K562 (cell line): ENCODE results near the gene DAB1. TPM values are rescaled to one million over a fixed set of nuclear protein-coding genes. Genes with fewer than 3 reads are reported as not detected.

Source experiments
- ATAC-seq: fragments of 200-7000 bp; cut with Tn5 transposase; 3 replicates; pipeline ENCODE4 v1.9.1; 2020; ENCODE audit warnings: moderate library complexity
- BruUV-seq: library from RNA; stranded (reverse); fragments of 400-500 nt; replicated peaks from 2 replicates; lab custom pipeline; 2021; lab: Mats Ljungman, UMichigan
- CTCF ChIA-PET: fragments of 300-600 bp; formaldehyde crosslinking; extraction: SDS; loops from one replicate; lab custom pipeline; 2021; ENCODE audit warnings: low intra/inter-chr PET ratio; lab: Yijun Ruan, JAX
- POLR2A ChIA-PET: fragments of 300-600, 350-650 bp; sonication (Branson Sonifier 250); formaldehyde crosslinking; extraction: SDS; loops from one replicate; lab custom pipeline; 2021; ENCODE audit warnings: antibody characterized with exemption, inconsistent platforms; lab: Yijun Ruan, JAX
- DNase-seq, 4 experiments: peaks; one replicate each; pipeline versions ENCODE4 v3.0.0 to v3.0.0-alpha.2; 2011 to 2018; ENCODE audit warnings: low spot score in 3 of 4, mixed read lengths in 3 of 4; ENCODE audit errors: extremely low read depth in 1 of 4
- FAIRE-seq: peaks from 2 replicates; lab custom pipeline; 2011; peaks lifted over from hg19 to GRCh38; lab: Jason Lieb, UNC
- H2AFZ ChIP-seq: 2 replicates; pipeline ENCODE4 v1.6.0; 2011; ENCODE audit warnings: low read depth, low read length, control low read depth, inconsistent platforms
- H3K27ac ChIP-seq: fragments of 200-600 bp; 3 replicates; pipeline ENCODE4 v1.8.0; 2011; ENCODE audit warnings: low read depth, mild to moderate bottlenecking, control low read depth, inconsistent platforms, low read length, moderate library complexity, mixed read lengths; ENCODE audit errors: extremely low read depth
- H3K27me3 ChIP-seq, 2 experiments: fragments of 300-600 bp in 1 of 2; 2 replicates in 1 of 2; 3 replicates in 1 of 2; pipeline versions ENCODE4 v1.6.0 to v1.8.0; 2011; ENCODE audit warnings: inconsistent platforms in 2 of 2, low read length in 2 of 2, mild to moderate bottlenecking in 1 of 2, mixed read lengths in 1 of 2, moderate library complexity in 1 of 2; ENCODE audit not compliant: control insufficient read depth in 2 of 2, insufficient read depth in 2 of 2
- H3K36me3 ChIP-seq: fragments of 300-600 bp; 3 replicates; pipeline ENCODE4 v1.8.0; 2011; ENCODE audit warnings: mild to moderate bottlenecking, low read length, inconsistent platforms; ENCODE audit not compliant: control insufficient read depth, insufficient read depth
- H3K4me1 ChIP-seq, 2 experiments: fragments of 200-600 bp in 1 of 2; replicated peaks in 1 of 2; 2 replicates in 1 of 2; 3 replicates in 1 of 2; pipeline versions ENCODE4 v1.5.1 to v1.8.0; 2011; ENCODE audit warnings: inconsistent platforms in 2 of 2, low read length in 2 of 2, mild to moderate bottlenecking in 1 of 2, mixed read lengths in 1 of 2, moderate library complexity in 1 of 2; ENCODE audit not compliant: control insufficient read depth in 2 of 2, insufficient read depth in 2 of 2
- H3K4me2 ChIP-seq: 2 replicates; pipeline ENCODE4 v1.6.1; 2011; ENCODE audit warnings: low read length, control low read depth, inconsistent platforms, mixed read lengths; ENCODE audit not compliant: insufficient read depth
- H3K4me3 ChIP-seq: fragments of 200-600 bp; sonication (generic), shearing (Covaris generic); 2 replicates; pipeline ENCODE4 v1.5.1; 2016; ENCODE audit warnings: control low read depth, inconsistent platforms
- H3K79me2 ChIP-seq: fragments of 200-600 bp; 3 replicates; pipeline ENCODE4 v1.8.0; 2011; ENCODE audit warnings: low read length, inconsistent platforms; ENCODE audit not compliant: control insufficient read depth, insufficient read depth
- H3K9ac ChIP-seq, 2 experiments: 2 replicates each; pipeline versions ENCODE4 v1.6.0 to v1.6.1; 2011; ENCODE audit warnings: low read depth in 2 of 2, low read length in 2 of 2, control low read depth in 1 of 2, inconsistent platforms in 1 of 2, mild to moderate bottlenecking in 1 of 2, mixed read lengths in 1 of 2; ENCODE audit not compliant: insufficient read depth in 1 of 2
- H3K9me1 ChIP-seq: one replicate; pipeline ENCODE4 v1.6.0; 2011; ENCODE audit warnings: inconsistent platforms, mild to moderate bottlenecking, low read length, moderate library complexity; ENCODE audit not compliant: control insufficient read depth, insufficient read depth
- H3K9me3 ChIP-seq: replicated peaks from 2 replicates; pipeline ENCODE4 v1.5.1; 2011; ENCODE audit warnings: low read depth, low read length, inconsistent platforms; ENCODE audit not compliant: control insufficient read depth, insufficient read depth
- H4K20me1 ChIP-seq: replicated peaks from 2 replicates; pipeline ENCODE4 v1.6.1; 2011; ENCODE audit warnings: low read length, inconsistent platforms, mixed read lengths; ENCODE audit not compliant: control insufficient read depth, insufficient read depth
- CLOCK ChIP-seq: fragments of 250-450 bp; sonication (Bioruptor Pico); IDR thresholded peaks from 2 replicates; pipeline ENCODE4 v1.4.0; 2020; ENCODE audit warnings: mild to moderate bottlenecking, moderate library complexity, borderline replicate concordance
- CSDE1 ChIP-seq, 2 experiments: fragments of 450-650 bp; IDR thresholded peaks; 2 replicates each; pipeline ENCODE4 v1.6.1; 2016; ENCODE audit warnings: mild to moderate bottlenecking in 1 of 2
- FOXJ3 ChIP-seq: sonication (generic); formaldehyde crosslinking; IDR thresholded peaks from 2 replicates; pipeline ENCODE4 v1.4.0; 2020; ENCODE audit warnings: mild to moderate bottlenecking, missing genetic modification reagents
- HDAC3 ChIP-seq: fragments of 450-650 bp; IDR thresholded peaks from 2 replicates; pipeline ENCODE4 v1.6.1; 2018; ENCODE audit warnings: borderline replicate concordance, mild to moderate bottlenecking, moderate library complexity; ENCODE audit not compliant: partially characterized antibody
- HES1 ChIP-seq: fragments of 450-650 bp; IDR thresholded peaks from 2 replicates; pipeline ENCODE4 v1.6.1; 2016; ENCODE audit warnings: low read depth, mild to moderate bottlenecking, moderate library complexity
- HEY1 ChIP-seq: fragments of 250-450 bp; sonication (Bioruptor Pico); IDR thresholded peaks from 2 replicates; pipeline ENCODE4 v1.5.0; 2020; ENCODE audit warnings: mild to moderate bottlenecking, moderate library complexity, borderline replicate concordance
- L3MBTL2 ChIP-seq: fragments of 450-650 bp; IDR thresholded peaks from 2 replicates; pipeline ENCODE4 v1.6.1; 2016; ENCODE audit warnings: mild to moderate bottlenecking, moderate library complexity
- NFYB ChIP-seq: IDR thresholded peaks from 2 replicates; pipeline ENCODE4 v1.6.1; 2011; ENCODE audit warnings: mild to moderate bottlenecking, moderate library complexity; ENCODE audit not compliant: insufficient read length; ENCODE audit errors: extremely low read depth
- PPARD ChIP-seq: fragments of 250-450 bp; sonication (Bioruptor Pico); IDR thresholded peaks from 2 replicates; pipeline ENCODE4 v1.8.0; 2022; ENCODE audit warnings: inconsistent platforms, mild to moderate bottlenecking, moderate library complexity
- RBM39 ChIP-seq: fragments of 200-400 bp; formaldehyde crosslinking; optimal IDR thresholded peaks from 2 replicates; pipeline ENCODE3; 2018; ENCODE audit warnings: low read depth, low read length
- SIN3B ChIP-seq: fragments of 450-650 bp; IDR thresholded peaks from 2 replicates; pipeline ENCODE4 v1.6.1; 2017; ENCODE audit warnings: low read depth, mild to moderate bottlenecking, moderate library complexity
- SLC30A9 ChIP-seq: fragments of 250-450 bp; sonication (Bioruptor Pico); IDR thresholded peaks from 2 replicates; pipeline ENCODE4 v1.8.0; 2022; ENCODE audit warnings: mild to moderate bottlenecking, moderate library complexity
- THRAP3 ChIP-seq: fragments of 450-650 bp; IDR thresholded peaks from 2 replicates; pipeline ENCODE4 v1.6.1; 2016; ENCODE audit warnings: mild to moderate bottlenecking, inconsistent platforms, borderline replicate concordance
- ZC3H8 ChIP-seq: fragments of 450-650 bp; IDR thresholded peaks from 2 replicates; pipeline ENCODE4 v1.6.1; 2017
- ZNF184 ChIP-seq: sonication (generic); formaldehyde crosslinking; IDR thresholded peaks from 2 replicates; pipeline ENCODE4 v1.5.0; 2020; ENCODE audit warnings: missing genetic modification reagents
- ZNF584 ChIP-seq: fragments of 200-800 bp; sonication (Bioruptor generic); IDR thresholded peaks from 2 replicates; pipeline ENCODE4 v1.6.1; 2016; ENCODE audit warnings: low read depth, mild to moderate bottlenecking, missing genetic modification characterization, missing compliant biosample characterization
- WGBS: fragments of 100-300 bp; shearing (Covaris generic); methylation state at CpG from one replicate; pipeline ENCODE4 v1.1.6; 2016; ENCODE audit warnings: low coverage, mixed read lengths; ENCODE audit not compliant: insufficient coverage; ENCODE audit errors: missing lambda C conversion rate; 5-methylcytosine and 5-hydroxymethylcytosine counted together
- in situ Hi-C: fragments of 300-500 bp; cut with MboI; formaldehyde crosslinking; loops from 4 replicates; pipeline ENCODE4 v1.15.0; 2018; ENCODE audit warnings: inconsistent platforms, mixed read lengths
- intact Hi-C: fragments of 100-400 bp; cut with micrococcal nuclease; formaldehyde crosslinking; loops from 2 replicates; pipeline ENCODE4 v1.14.2; 2022
- polyA plus RNA-seq, 8 experiments: library from polyadenylated mRNA; depleted of rRNA in 4 of 8; stranded (reverse) in 5 of 8; unstranded in 3 of 8; fragments of >200 nt; fragmentation: Nextera tagmentation in 2 of 8; fragmentation: Illumina TruSeq in 1 of 8; extraction: Ambion mirVana in 2 of 8; extraction: Trizol in 1 of 8; gene quantifications; 2 replicates each; pipeline versions ENCODE4 v1.2.1 to v1.2.3, GENCODE V29; 2011 to 2014; ENCODE audit warnings: inconsistent platforms in 1 of 8, missing spikeins in 1 of 8
- total RNA-seq, 7 experiments: library from RNA; depleted of rRNA in 6 of 7; stranded (reverse); fragments of >200 nt in 6 of 7; fragmentation: Illumina TruSeq in 2 of 7; extraction: Trizol in 2 of 7; gene quantifications; 2 replicates each; pipeline versions ENCODE4 v1.2.1 to v1.2.3, GENCODE V29; 2011 to 2021; ENCODE audit warnings: low replicate concordance in 1 of 7
- TF ChIP-seq, protein P1 (sequence below): fragments of 250-450 bp; sonication (Bioruptor Pico); IDR thresholded peaks from 2 replicates; pipeline ENCODE4 v1.4.0; 2020
- TF ChIP-seq, protein P2 (sequence below): fragments of 250-450 bp; sonication (Bioruptor Pico); IDR thresholded peaks from 2 replicates; pipeline ENCODE4 v1.6.1; 2021; ENCODE audit warnings: mild to moderate bottlenecking

Gene DAB1
- total and polyA plus RNA-seq, 9 of the 15 experiments (the other 6 are each of a cell fraction or from before 2014, with no cell fraction given), result not detected

DNA sequence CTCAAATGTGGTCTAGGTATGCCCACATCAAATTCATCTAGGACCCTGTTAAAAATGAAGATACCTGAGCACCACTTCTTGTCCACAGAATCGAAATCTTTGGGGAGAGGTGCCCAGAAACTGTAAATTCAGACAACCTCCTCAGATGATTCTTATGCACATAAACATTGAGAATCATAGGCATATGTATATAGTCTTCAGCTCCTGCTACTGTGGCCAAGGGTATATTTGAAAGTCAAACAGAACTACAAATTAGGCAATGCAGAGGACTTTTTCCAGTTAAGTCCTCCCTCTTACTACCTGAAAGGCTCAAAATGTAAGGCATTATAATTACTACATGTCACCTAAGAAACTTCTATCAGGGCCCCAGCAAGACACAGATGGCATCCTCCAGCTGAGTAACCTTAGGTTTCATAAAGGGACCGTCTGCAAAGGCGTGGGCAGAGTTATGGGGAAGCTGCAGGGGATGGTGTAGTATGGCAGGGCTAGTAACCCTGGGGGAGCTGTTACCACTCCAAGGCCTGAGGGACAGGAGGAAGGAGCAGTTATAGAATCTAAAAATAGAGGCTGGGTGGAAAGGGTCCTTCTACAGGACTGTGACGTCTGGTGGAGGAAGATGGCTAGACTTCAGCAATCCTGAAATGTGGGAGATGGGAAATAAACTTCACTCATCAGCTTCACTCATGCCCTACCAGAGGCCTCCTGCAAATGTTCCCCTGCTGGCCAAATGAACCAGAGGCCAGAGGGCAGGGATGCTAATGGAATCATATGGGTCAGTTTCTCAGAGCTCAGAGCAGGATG, 46.3 kb downstream of the DAB1 start (continued):
- no peak for TF ChIP-seq NFYB
- TF ChIP-seq CLOCK, result no peak
- no peak for TF ChIP-seq RBM39
- no peak for TF ChIP-seq L3MBTL2
- TF ChIP-seq HES1, result no peak
- no peak for TF ChIP-seq HEY1 (CRISPR knock-in tag)

- Histone ChIP-seq H3K9ac (no peak overlapping the region), H3K9me1 (no peaks in the 10 kb centered on the region), H2AFZ (no peak overlapping the region), H3K27me3 (no peaks in the 10 kb centered on the region; a peak in 1 of 5 replicates), H3K27ac (no peak overlapping the region), H3K9me3 (no peaks in the 10 kb centered on the region), H3K36me3 (no peaks in the 10 kb centered on the region), H4K20me1 (no peaks in the 10 kb centered on the region), H3K4me1 (no peaks in the 10 kb centered on the region), H3K4me3 (no peak overlapping the region), H3K79me2 (no peaks in the 10 kb centered on the region), H3K4me2 (no peak overlapping the region)
- ChIA-PET CTCF (no interaction called here), POLR2A (no interaction called here)
- BruUV-seq, result no TSS peak
- 0% methylated on average over 1 of the region's 1 CpG for WGBS
- DNase-seq (no peak), ATAC-seq (no peak), FAIRE-seq (no peak)
- in situ Hi-C loops, result no loop called here
- intact Hi-C loops, result no loop called here
- TF ChIP-seq ZNF184 (CRISPR knock-in tag), result no peak
- no peak for TF ChIP-seq FOXJ3
- no peak for TF ChIP-seq ZNF584 (CRISPR knock-in tag)
- TF ChIP-seq SIN3B, result no peak
- TF ChIP-seq, protein P1, sequence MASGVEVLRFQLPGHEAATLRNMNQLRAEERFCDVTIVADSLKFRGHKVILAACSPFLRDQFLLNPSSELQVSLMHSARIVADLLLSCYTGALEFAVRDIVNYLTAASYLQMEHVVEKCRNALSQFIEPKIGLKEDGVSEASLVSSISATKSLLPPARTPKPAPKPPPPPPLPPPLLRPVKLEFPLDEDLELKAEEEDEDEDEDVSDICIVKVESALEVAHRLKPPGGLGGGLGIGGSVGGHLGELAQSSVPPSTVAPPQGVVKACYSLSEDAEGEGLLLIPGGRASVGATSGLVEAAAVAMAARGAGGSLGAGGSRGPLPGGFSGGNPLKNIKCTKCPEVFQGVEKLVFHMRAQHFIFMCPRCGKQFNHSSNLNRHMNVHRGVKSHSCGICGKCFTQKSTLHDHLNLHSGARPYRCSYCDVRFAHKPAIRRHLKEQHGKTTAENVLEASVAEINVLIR (CRISPR knock-in tag), result no peak
- no peak for TF ChIP-seq HDAC3
- TF ChIP-seq PPARD, result no peak
- no peak for TF ChIP-seq SLC30A9 (CRISPR knock-in tag)
- TF ChIP-seq, protein P2, sequence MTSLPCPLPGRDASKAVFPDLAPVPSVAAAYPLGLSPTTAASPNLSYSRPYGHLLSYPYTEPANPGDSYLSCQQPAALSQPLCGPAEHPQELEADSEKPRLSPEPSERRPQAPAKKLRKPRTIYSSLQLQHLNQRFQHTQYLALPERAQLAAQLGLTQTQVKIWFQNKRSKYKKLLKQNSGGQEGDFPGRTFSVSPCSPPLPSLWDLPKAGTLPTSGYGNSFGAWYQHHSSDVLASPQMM, result no peak
- TF ChIP-seq THRAP3, result no peak
- no peak for TF ChIP-seq ZC3H8
- TF ChIP-seq CSDE1 (IDR thresholded peaks at IDR 0.05), result no peak
Observed at GRCh38 chr1:57376041-57376440, 47.8 kb downstream of the DAB1 start.
